ENCODE measurements around the gene ZFHX3. TPM values are rescaled to one million over a fixed set of nuclear protein-coding genes. Genes with fewer than 3 reads are reported as not detected.

Gene ZFHX3
- total RNA-seq, 2 experiments from 2014 or later: 0.15 to 0.32 TPM

DNA sequence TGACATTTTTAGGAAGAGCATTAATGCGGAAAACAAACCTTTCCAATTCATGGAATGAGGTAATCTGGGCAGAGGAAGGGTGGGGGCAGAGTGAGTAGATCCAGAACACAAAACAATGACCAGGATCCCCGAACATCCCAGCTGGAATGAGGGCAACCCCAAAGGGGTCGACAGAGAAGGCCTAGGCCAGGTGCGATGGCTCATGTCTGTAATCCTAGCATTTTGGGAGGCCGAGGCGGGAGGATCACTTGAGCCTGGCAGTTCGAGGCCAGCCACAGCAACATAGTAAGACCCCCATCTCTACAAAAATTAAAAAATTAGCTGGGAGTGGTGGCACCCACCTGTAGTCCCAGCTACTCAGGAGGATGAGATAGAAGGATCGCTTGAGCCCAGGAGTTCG, 64.7 kb downstream of the ZFHX3 start:
- ChIA-PET POLR2A (no interaction called here), CTCF (no interaction called here)

DNA sequence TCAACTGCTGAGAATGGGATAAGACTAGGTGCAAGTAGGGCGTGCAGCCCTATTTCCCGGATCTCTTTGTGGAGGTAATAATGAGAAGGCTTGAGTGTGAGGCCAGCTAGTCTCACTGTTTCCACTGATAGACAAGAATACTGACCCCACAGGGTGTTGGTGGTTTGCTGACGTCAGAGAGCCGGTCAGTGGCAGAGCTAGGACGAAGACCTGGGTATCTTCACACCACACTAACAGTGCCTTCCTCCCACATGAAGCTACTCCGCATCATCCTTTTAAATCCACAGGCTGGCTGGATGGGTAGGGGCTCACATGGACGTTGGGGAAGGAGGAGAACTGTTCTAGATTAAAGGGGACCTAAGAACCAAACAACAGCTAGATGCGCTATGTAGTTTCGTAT, 68.0 kb downstream of the ZFHX3 start:
- ChIA-PET POLR2A (no interaction called here), CTCF (no interaction called here)

DNA sequence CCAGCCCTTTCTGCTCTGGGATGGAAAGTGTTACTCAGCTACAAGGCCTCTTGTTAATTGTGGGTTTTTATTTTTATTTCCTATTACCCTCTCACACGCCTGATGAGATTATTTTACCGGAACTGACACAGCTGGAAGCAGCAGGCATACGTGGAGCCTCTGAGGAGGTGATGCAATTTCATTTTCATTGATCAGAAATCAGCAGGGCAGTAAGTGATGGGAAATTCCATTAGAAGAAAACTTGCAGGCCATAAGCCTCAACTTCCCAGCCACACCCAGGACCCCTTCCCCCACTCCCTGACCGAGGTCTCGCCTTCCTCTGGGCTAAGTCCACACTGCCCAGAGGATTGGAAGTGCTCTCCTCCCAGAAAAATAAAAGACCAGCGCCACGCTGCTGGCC, 69.7 kb downstream of the ZFHX3 start:
- ChIA-PET POLR2A (no interaction called here), CTCF (no interaction called here)

DNA sequence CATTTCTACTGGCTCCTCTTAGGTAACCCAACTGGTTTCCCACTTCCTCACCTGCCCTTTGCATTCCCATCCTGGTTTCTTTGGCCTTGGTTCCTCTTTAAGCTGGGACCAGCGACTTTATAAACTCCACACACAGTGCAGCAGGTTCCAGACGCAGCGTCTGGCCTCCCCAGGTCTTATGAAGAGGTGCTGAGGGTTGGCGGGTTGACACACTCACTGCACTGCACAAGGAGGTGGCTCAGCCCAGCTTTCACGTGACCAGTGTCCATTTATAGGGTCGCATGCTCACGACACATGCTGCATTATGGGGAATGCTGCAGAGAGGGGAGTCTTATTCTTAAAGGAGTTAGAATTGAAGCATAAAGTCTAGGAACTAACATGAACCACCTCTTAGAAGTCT, 70.8 kb downstream of the ZFHX3 start:
- CTCF ChIA-PET: no interaction called here
- POLR2A ChIA-PET: no interaction called here

DNA sequence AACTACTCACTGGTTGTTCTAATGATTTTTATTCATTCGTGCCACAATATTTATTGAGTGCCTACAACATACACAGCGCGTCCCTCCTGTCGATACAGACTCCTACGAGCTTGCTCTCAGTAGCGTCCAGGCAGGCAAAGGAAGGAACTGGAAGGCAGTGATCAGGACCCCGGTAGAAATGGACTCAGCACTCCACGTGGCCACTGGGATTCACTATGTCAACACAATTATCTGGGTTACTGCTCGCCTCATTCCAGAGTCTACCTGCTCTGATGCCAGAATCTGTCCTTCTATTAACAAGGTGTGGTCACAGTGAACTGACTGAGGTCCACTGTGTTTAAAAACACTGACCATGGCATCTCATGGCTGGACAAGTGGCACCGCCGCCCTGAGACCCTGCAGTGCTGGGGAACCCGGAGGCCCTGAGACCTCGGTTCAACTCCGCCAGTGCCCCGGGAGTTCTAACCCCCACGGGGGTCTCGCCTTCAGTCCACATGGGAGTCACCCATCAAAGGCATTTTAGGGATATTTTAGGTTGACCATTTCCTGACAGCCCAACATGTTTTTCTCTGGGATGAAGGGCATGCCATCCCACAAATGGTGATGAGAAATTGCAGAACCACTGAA, 71.4 kb downstream of the ZFHX3 start:
- CTCF ChIA-PET: no interaction called here
- POLR2A ChIA-PET: no interaction called here

DNA sequence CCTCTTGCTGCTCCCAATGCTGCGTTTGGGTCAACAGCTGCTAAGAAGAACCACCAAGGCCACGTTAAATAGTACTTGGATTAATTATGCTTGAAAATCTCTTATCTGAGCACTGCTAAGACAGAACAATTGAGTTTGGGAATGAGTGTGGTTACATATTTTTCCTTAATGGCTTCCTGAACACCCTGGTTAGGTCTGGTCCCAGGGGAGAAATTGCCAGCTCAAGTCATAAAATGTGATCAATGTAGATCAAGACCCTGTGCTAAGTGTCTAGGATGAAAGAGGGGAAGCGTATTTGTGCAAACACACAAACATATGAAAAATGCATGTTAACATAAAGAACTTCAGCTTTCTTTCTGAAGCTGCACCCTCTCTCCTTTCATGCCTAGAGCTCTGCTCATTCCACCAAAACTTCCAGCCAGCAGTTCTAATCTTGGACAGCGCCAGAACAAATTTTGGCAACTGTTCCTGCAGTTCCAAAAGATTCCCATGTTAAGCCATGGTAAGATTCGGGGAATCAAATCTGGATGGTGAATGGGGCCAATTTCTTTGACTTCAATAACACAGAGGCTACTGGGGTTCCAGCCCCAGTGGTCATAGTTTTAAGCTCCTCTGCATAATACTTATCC, 72.0 kb downstream of the ZFHX3 start:
- POLR2A ChIA-PET: no interaction called here
- CTCF ChIA-PET: no interaction called here

DNA sequence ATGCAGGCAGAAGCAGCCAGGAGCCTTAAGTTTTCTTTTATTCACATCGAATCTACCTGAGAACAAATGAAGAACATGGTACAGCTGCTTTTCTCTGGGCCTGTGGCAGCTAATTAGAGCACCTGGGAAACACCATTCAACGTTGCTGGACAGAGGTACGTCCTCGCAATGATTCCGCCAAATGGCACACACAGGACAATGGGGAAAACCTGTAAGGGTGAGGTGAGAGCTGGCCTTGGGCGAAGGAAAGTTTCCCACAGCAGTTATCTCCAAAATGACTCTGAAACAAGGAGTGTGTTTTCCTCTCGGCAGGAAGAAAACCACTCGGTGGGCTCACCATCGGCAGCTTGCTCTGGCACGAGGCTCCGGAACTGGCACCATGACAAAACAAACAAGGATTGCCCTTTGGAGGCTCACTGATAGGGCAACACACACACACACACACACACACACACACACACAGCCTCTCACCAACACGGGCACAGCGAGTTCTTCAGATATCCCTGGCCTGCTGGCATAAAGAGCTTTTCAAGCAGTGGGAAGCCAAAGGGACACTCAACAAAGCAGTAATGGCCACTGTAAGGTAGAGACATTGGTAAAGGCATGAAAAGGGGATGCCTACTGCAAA, 73.7 kb downstream of the ZFHX3 start:
- ChIA-PET CTCF (no interaction called here), POLR2A (no interaction called here)

DNA sequence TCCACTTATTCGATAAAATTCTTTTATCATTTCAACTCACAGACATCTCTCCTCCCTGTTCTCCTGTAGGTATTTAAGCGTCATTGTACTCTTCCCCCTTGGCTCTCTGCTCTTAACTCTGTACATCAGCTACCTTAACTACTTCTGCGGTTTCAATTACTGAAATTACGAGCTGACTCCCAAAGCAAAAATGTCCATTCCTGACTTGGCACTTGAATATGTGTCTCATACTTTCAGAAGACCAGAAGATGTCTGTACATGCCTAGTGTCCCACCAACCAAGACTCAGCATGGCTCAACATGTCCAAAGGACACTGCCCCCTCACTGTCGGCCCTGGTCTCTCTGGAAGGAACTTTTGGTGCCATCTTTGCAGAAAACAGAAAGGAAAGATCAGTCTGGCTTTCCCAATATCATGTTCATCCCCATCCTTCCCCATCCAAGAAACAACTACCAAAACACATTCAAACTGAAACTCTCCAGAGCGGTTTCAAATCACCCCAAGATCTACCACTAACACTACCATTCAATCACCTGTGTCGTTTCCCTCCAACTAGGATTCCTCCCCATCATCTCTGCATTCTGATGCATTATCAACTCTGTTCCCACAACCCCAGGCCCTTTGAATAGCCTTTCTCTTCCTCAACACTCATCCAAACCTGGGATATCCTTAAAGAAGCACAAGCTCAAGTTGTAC, 74.9 kb downstream of the ZFHX3 start:
- ChIA-PET CTCF (no interaction called here), POLR2A (no interaction called here)

DNA sequence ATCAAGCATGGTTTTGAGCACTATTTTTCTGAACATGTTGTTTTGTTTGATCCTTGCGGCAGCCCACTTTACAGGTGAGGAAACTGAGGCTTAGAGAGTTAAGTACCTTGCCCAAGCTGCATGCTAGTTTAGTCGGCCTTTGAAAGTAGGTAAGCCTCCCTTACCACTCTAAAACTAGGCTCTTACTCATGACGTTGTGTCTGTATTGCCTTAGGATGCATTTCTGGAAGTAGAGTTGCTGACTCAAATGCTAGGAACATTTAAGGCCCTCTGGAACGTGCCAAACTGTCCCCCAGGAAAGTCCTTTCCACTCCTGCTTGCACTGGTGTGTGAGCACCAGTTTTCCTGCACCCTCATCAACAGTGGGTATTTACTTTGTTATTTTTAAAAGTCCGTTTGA, 76.6 kb downstream of the ZFHX3 start:
- POLR2A ChIA-PET: no interaction called here
- CTCF ChIA-PET: no interaction called here

DNA sequence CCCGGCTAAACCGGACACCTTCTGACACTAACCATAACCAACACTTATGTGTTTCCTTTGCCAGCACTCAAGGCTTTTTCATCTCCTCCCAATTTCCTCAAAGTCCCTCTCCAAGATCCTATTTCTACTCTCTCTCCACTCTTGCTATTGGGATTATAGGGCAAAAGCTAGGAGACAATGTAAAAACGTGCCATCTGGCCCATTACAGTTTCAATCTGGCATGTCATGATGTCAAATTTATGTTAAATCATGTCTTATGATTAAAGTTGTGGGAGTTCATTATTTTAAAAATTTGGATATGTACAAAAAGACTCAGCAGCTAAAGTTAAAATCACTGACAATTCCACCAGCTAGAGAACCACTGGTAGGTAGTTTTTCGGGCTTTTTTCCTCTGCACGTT, 77.3 kb downstream of the ZFHX3 start:
- CTCF ChIA-PET: no interaction called here
- POLR2A ChIA-PET: no interaction called here

DNA sequence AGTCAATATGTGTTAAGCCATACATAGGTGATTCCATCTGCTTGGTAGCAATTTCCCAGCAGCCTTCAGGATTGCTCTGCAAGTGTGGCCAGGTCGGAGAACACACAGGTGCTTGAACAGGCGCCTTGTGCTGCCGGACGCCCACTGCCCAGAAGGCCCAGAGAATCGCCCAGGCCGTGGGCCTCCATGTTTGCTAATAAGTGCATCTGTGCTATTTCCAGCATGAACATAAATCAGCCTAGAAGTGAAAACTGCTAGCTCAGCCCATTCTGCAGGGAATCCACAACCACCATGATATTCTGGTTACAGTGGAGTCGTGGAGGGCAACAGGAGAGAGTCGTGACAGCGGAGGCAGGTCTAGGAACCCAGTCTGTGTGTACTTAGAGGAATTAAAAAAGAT, 78.1 kb downstream of the ZFHX3 start:
- ChIA-PET CTCF (no interaction called here), POLR2A (no interaction called here)

DNA sequence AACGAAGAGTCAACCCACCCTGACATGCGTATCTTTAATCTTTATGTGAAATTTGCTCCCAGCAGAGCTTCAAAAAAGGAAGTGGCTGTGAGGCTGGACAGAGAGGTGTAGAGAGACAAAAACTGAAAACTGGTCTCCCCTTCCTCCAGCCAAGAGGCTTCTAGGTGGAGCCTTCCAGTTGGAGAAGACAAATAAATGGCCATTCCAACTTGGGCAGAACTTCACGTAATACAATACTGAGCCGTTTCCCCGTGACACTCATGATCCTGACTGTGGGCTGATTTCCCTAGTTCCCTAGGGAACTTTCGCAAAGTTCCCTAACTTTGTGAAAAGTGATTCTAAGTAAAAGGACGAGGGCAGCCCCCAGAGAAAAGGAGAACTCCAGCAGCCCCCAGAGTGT, 78.8 kb downstream of the ZFHX3 start:
- POLR2A ChIA-PET: no interaction called here
- CTCF ChIA-PET: no interaction called here

DNA sequence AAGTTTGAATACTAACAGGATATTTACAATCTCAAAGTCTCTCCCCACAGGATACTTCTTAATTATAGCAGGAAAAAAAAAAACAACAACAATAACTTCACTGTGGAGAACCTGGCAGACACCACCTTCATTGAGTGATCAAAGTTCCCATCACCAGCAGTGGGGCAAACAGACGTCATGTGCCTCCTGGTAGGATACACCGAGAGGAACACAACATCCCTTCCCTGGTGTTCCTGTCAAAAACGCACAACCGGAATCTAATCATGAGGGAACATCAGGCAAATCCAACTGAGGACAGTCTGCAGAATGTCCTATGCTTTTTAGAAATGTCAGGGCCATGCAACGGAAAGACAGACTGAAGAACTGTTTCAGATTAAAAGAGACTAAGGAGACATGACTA, 80.0 kb downstream of the ZFHX3 start:
- ChIA-PET POLR2A (no interaction called here), CTCF (no interaction called here)

DNA sequence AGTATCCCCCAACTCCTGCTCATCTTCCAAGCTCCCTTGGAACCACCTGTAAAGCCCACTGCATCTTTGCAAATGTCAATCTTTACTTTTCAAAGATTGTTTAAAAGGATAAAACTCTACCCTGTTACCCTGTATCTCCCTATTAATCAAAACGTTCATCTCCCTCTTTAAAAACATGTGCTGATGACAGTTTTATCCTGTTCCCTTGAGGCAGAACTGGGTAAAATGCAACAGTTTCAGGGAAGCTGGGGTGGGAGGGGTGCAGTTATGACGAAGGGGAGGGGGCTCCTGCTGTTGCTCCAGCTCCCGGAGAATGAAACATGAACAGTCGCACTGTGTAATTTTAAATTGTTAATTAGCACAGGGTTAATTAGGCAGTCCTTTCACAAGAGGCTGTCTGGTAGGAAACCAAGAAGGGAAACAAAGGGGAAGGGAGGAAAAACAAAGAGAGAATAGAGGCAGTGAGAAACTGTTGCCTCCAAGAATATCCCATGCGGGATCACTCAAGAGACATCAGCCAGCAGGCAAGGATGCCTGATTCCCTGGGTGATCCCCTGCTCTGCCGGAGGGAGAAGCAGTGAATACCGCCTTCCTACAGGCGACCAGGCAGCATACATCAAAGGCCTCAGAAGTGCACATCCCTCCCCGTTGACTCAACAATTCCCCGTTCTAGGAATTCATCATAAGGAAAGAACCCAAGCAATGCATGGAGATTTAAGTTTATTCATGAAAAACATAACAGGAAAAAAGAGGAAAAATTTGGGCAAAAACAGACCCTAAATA, 84.2 kb downstream of the ZFHX3 start:
- ChIA-PET CTCF (interaction anchor here (0.6 kb wide), 1 partner anchor 177 kb away, joined by 3 read pairs; no protein-coding TSS in a partner anchor), POLR2A (no interaction called here)

DNA sequence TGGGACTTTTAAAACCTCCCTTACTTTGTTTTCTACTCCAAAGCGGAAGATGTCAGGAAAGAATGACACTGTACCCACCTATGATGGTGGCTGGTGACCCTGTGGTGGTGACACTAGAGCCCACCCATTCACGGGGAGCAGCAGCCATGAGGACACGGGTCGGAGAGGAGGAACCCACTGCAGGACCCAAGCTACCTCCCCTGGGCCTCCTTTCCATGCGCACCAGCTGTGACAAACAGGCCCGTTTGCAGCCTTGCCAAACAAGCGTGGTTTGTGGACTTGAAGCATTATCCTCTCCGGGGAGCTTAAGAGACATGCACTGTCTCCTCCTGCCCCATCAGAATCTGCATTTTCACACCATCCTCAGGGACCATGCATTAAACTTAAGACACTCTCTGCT, 85.6 kb downstream of the ZFHX3 start:
- ChIA-PET POLR2A (no interaction called here), CTCF (no interaction called here)

DNA sequence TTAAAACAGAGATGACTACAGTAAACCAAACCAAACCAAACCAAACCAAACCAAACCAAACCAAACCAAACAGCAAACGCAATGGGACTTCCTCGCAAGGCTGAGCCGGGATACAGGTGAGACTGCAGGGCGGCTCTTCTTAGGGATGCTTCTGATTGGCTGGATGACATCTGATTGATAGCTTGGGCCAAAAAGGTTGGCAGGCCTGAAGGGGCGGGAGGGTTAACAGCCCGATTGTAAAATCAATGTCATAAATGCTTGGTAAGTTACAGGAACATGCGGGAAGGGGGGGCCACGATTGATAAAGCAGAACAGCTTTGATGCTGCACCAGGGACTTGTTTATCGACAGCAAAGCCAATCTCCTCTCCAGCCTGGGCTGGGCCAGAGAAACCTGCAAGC, 86.1 kb downstream of the ZFHX3 start:
- CTCF ChIA-PET: no interaction called here
- POLR2A ChIA-PET: no interaction called here

DNA sequence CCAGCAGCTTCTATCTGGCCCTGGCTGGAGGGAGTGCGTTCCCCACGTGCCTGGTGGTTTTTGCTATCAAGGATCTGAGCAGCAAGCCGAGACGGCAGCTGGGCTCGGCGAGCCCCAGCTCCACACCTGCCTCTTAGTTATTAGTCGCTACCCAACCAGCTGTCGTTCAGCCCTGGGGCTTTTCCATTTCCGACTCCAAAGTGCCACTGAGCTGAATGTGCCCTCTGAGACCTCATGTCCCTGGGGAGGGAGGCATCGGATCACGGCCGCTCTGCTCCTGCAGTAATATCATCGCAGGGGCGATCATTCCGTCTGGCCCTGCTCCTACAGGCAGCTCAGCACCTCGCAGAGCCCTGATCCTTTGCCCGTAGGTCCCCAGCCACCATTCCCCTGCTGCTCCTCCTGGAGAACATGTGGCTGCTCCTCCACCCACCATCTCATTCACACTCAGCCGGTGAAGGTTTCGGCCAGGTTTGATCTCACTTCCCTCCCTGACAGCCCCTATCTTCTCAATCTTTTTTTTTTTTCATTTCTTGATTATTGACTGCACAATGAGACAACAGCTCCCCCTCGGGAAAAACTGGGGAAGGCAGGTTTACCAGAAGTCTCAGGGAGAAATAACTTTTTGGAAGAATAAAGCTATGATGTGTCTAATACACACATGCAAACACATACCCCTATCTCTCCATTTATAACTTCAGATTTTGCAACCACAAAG, 86.7 kb downstream of the ZFHX3 start:
- CTCF ChIA-PET: no interaction called here
- POLR2A ChIA-PET: no interaction called here

DNA sequence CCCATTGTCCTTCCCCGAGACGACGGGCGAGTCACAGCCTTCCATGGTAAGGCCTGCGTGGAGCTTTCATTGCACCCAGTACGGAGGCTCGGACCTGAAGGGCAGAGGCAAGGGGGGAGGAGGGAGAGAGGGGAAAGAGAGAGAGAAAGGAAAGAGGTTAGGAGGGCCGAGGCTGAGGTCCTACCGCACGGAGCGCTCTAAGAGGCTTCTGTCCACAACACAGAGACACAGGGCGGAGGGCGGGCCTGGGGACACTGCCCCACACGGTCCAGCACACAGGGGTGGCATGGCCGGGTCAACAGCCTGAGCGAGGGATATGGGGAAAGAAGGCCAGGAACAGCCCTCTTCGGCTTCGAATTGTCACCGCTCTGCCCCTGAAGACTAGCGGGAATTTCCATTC, 87.8 kb downstream of the ZFHX3 start:
- ChIA-PET CTCF (no interaction called here), POLR2A (no interaction called here)

DNA sequence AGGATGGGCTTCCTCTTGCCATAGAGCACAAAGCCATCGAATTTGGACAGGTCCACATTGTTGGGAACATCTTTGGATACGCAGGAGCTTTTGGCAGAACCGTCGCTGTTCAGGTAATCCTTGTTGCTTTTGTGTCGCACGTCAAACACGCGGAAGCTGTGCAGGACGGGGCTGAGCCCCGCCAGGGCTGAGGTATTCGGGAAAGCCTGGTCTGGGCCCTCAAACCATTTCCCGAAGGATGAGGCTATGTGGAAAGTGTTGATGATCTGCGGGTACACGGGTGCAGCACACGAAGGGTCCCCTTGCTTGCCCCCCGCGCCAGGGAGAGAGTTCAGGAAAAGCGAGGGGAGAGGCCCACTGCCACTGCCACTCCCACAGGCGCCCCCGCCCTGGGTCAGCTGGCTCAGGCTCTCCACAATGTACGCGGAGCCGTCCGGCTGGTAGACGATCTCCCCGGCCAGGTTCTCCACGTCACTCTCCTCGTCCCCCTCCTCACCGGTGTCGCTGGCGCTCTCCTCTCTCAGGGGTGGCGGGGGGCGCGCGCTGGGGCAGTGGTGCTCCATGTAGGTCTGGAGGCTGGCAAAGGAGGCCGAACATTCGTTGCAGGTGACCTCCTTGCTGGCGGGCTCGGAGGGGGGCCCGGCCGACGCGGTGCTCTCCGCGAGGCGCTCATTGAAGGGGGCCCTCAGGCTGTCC, 88.5 kb downstream of the ZFHX3 start:
- CTCF ChIA-PET: no interaction called here
- POLR2A ChIA-PET: no interaction called here
